Measurements from ENCODE around the gene VWA2. TPM values are rescaled to one million over a fixed set of nuclear protein-coding genes. Genes with fewer than 3 reads are reported as not detected.

VWA2 gene
- total and polyA plus RNA-seq, 2 of the 4 experiments (the other 2 are of a cell fraction): not detected

DNA sequence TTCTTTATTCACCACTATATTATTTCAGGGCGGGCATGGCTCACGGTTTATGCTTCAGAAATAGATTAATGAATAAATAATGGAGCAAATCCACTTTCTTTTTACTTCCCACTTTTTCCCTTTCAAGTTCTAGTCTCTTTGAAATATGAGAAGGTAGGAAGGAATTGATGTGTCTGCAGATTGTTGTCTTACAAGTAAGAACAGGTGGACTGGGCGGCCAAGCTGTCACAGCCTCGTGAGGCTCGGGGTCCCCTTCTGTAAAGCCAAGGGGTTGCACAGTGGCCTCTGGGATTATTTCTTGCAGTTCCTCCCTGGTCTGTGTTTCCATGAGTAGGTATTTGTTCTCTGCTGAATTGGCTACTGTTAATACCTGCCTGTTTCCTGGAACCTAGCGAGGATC lies 11.2 kb downstream of the VWA2 start:
- H2BK120ac ChIP-seq (ENCODE audit: low read depth, low read length): no peak overlapping the region
- BruUV-seq (replicated peaks): no TSS peak
- no peak overlapping the region for H3K18ac ChIP-seq (ENCODE audit: low read depth, low read length)
- DNase-seq (no peak), ATAC-seq (ENCODE audit: low read depth) (no peak)
- H4K91ac ChIP-seq (ENCODE audit: insufficient read depth, low read depth, low read length): no peak overlapping the region
- intact Hi-C loops (cut with micrococcal nuclease): no loop called here
- no peak overlapping the region for H2BK5ac ChIP-seq (ENCODE audit: low read depth, low read length, poor library complexity, severe bottlenecking)
- H3K79me1 ChIP-seq (ENCODE audit: low read depth in 1 of 2, low read length in 2 of 2): no peaks in the 10 kb centered on the region
- no peak overlapping the region for H4K5ac ChIP-seq (ENCODE audit: low read depth, low read length)
- H4K20me1 ChIP-seq (ENCODE audit: insufficient read depth, low read length): no peaks in the 10 kb centered on the region
- in situ Hi-C loops (cut with MboI; ENCODE audit: low sequenced_read_pairs): no loop called here
- TF ChIP-seq MAZ (IDR thresholded peaks at IDR 0.05; ENCODE audit: borderline replicate concordance, low read depth, low read length) (no peak), RCOR1 (IDR thresholded peaks at IDR 0.05; ENCODE audit: insufficient replicate concordance, low read length) (no peak), CEBPB (IDR thresholded peaks at IDR 0.05; ENCODE audit: low read depth, low read length) (no peak), NFE2L2 (IDR thresholded peaks at IDR 0.05; ENCODE audit: low read depth, low read length) (no peak), MAFK (IDR thresholded peaks at IDR 0.05; ENCODE audit: low read depth, low read length) (no peak), SMC3 (IDR thresholded peaks at IDR 0.05; ENCODE audit: low read depth, low read length) (no peak), MXI1 (IDR thresholded peaks at IDR 0.05; ENCODE audit: borderline replicate concordance, low read depth, low read length) (no peak), CHD1 (IDR thresholded peaks at IDR 0.05; ENCODE audit: low read depth, low read length) (no peak)
- TF ChIP-seq, protein P1, sequence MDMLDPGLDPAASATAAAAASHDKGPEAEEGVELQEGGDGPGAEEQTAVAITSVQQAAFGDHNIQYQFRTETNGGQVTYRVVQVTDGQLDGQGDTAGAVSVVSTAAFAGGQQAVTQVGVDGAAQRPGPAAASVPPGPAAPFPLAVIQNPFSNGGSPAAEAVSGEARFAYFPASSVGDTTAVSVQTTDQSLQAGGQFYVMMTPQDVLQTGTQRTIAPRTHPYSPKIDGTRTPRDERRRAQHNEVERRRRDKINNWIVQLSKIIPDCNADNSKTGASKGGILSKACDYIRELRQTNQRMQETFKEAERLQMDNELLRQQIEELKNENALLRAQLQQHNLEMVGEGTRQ (IDR thresholded peaks at IDR 0.05; ENCODE audit: low read depth, low read length): no peak
- no peaks in the 10 kb centered on the region for H3K4me1 ChIP-seq (ENCODE audit: control insufficient read depth, insufficient read depth, low read length)
- no peak overlapping the region for H3K23ac ChIP-seq (ENCODE audit: low read depth, low read length)
- no peak overlapping the region for H3K9ac ChIP-seq (ENCODE audit: low read depth, low read length)
- no peak overlapping the region for H3K4me3 ChIP-seq (ENCODE audit: insufficient read depth, low read depth, low read length)
- no peaks in the 10 kb centered on the region for H3K9me1 ChIP-seq (ENCODE audit: insufficient read depth, low read length)
- H3K4me2 ChIP-seq (ENCODE audit: low read depth, low read length): no peak overlapping the region
- no peak overlapping the region for H3K4ac ChIP-seq (ENCODE audit: low read depth, low read length)
- H3K27me3 ChIP-seq (ENCODE audit: control insufficient read depth, insufficient read depth, low read length): peaks cover 24% of the 10 kb centered on the region; the same call in 1 of the 2 replicates
- H2AK9ac ChIP-seq (replicated peaks; ENCODE audit: low read depth, low read length, poor library complexity): no peak overlapping the region
- H3K56ac ChIP-seq (ENCODE audit: extremely low read depth, insufficient read depth, low read length): no peak overlapping the region
- no peak overlapping the region for H3K14ac ChIP-seq (replicated peaks; ENCODE audit: low read depth, low read length)
- no peak overlapping the region for H2BK15ac ChIP-seq (ENCODE audit: low read depth, low read length)
- 53% methylated on average over 3 of the region's 6 CpGs; no CpG with 5 or more reads in 1 of the 2 experiments for WGBS, 2 experiments (ENCODE audit: extremely low coverage in 2 of 2, insufficient read length in 1 of 2)
- H4K8ac ChIP-seq (ENCODE audit: low read depth in 2 of 2, low read length in 2 of 2): no peak overlapping the region
- no peaks in the 10 kb centered on the region for H3K9me3 ChIP-seq (ENCODE audit: control insufficient read depth, insufficient read depth, low read length)
- no peaks in the 10 kb centered on the region for H3K36me3 ChIP-seq (ENCODE audit: control insufficient read depth, insufficient read depth, low read length)
- dilution Hi-C loops (cut with HindIII; ENCODE audit: low sequenced_read_pairs, unreplicated experiment): no loop called here
- H2AK5ac ChIP-seq (ENCODE audit: low read depth, low read length): no peak overlapping the region
- H2BK20ac ChIP-seq (ENCODE audit: low read depth, low read length): no peak overlapping the region
- no peak overlapping the region for H2AFZ ChIP-seq (replicated peaks; ENCODE audit: low read length, poor library complexity)
- no peak overlapping the region for H3K27ac ChIP-seq (ENCODE audit: insufficient read depth, low read length)
- CTCF ChIA-PET: no interaction called here
- POLR2A ChIA-PET (ENCODE audit: unreplicated experiment): no interaction called here
